ENCODE results near the gene IL17RC.
"Not testable (repeated sequence)": the region's sequence is repeated elsewhere in the genome, so short reads cannot be mapped to it uniquely, and the experiment has no call there.

GRCh38 chr3:9872067-9872466 lies 44.8 kb upstream of the IL17RC start:
- TF ChIP-seq, protein P1, sequence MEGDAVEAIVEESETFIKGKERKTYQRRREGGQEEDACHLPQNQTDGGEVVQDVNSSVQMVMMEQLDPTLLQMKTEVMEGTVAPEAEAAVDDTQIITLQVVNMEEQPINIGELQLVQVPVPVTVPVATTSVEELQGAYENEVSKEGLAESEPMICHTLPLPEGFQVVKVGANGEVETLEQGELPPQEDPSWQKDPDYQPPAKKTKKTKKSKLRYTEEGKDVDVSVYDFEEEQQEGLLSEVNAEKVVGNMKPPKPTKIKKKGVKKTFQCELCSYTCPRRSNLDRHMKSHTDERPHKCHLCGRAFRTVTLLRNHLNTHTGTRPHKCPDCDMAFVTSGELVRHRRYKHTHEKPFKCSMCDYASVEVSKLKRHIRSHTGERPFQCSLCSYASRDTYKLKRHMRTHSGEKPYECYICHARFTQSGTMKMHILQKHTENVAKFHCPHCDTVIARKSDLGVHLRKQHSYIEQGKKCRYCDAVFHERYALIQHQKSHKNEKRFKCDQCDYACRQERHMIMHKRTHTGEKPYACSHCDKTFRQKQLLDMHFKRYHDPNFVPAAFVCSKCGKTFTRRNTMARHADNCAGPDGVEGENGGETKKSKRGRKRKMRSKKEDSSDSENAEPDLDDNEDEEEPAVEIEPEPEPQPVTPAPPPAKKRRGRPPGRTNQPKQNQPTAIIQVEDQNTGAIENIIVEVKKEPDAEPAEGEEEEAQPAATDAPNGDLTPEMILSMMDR (conservative IDR thresholded peaks at IDR 0.05 in 1 of 2, IDR thresholded peaks at IDR 0.05 in 1 of 2; ENCODE audit: low read depth in 1 of 2, low read length in 2 of 2): not testable (repeated sequence)
- TF ChIP-seq EZH2 (IDR thresholded peaks at IDR 0.05; ENCODE audit: low read length, missing control alignments): not testable (repeated sequence)
